H1 (cell line): ENCODE measurements around the gene OSBPL3. TPM values are rescaled to one million over a fixed set of nuclear protein-coding genes. Genes with fewer than 3 reads are reported as not detected.

Experiments
- CTCF ChIA-PET: fragments of 300-600 bp; sonication (Branson Sonifier 250); formaldehyde crosslinking; loops from one replicate; lab custom pipeline; 2021; ENCODE audit not compliant: partially characterized antibody; lab: Charles Lee
- POLR2A ChIA-PET: fragments of 300-600 bp; sonication (Branson Sonifier 250); formaldehyde crosslinking; loops from one replicate; lab custom pipeline; 2021; ENCODE audit warnings: inconsistent platforms; ENCODE audit not compliant: partially characterized antibody; lab: Charles Lee
- DNase-seq, 2 experiments: peaks; one replicate each; pipeline versions ENCODE4 v3.0.0 to v3.0.0-alpha.2; 2010 to 2022; ENCODE audit warnings: low spot score in 2 of 2, low read depth in 1 of 2, mixed read lengths in 1 of 2
- FAIRE-seq: peaks from 2 replicates; lab custom pipeline; 2011; peaks lifted over from hg19 to GRCh38; lab: Jason Lieb, UNC
- H2AFZ ChIP-seq: 2 replicates; pipeline ENCODE4 v1.8.1; 2012; ENCODE audit warnings: low read length, inconsistent platforms
- H2AK5ac ChIP-seq: 2 replicates; pipeline ENCODE4 v1.6.1; 2013; ENCODE audit warnings: low read depth, low read length
- H2BK120ac ChIP-seq: replicated peaks from 2 replicates; pipeline ENCODE3; 2013; ENCODE audit warnings: low read depth, low read length, inconsistent platforms
- H2BK12ac ChIP-seq: 2 replicates; pipeline ENCODE4 v1.6.1; 2013; ENCODE audit warnings: low read depth, low read length
- H2BK15ac ChIP-seq: 2 replicates; pipeline ENCODE4 v1.6.1; 2013; ENCODE audit warnings: low read length
- H2BK20ac ChIP-seq: 2 replicates; pipeline ENCODE4 v1.6.1; 2013; ENCODE audit warnings: low read length
- H2BK5ac ChIP-seq: 2 replicates; pipeline ENCODE4 v1.6.1; 2013; ENCODE audit warnings: low read depth, low read length
- H3K14ac ChIP-seq: 2 replicates; pipeline ENCODE4 v1.6.1; 2013; ENCODE audit warnings: inconsistent platforms; ENCODE audit not compliant: insufficient read length
- H3K18ac ChIP-seq: 2 replicates; pipeline ENCODE4 v1.6.1; 2013; ENCODE audit warnings: low read length; ENCODE audit errors: extremely low read depth
- H3K23ac ChIP-seq: 2 replicates; pipeline ENCODE4 v1.6.1; 2013; ENCODE audit warnings: inconsistent platforms; ENCODE audit not compliant: insufficient read length
- H3K23me2 ChIP-seq: 2 replicates; pipeline ENCODE4 v1.6.1; 2013; ENCODE audit warnings: low read depth, low read length
- H3K27ac ChIP-seq: 2 replicates; pipeline ENCODE4 v1.6.1; 2011; ENCODE audit warnings: low read depth, low read length, inconsistent platforms
- H3K27me3 ChIP-seq, 4 experiments: replicated peaks in 1 of 4; 1 replicate in 1 of 4; 2 replicates in 3 of 4; pipeline versions ENCODE4 v1.6.1 to v1.8.1; 2011 to 2013; ENCODE audit warnings: low read length in 3 of 4, mild to moderate bottlenecking in 3 of 4, inconsistent platforms in 2 of 4, mixed read lengths in 2 of 4, moderate library complexity in 1 of 4; ENCODE audit not compliant: control insufficient read depth in 3 of 4, insufficient read depth in 3 of 4; ENCODE audit errors: extremely low read depth in 1 of 4
- H3K36me3 ChIP-seq, 4 experiments: 2 replicates each; pipeline versions ENCODE4 v1.6.1 to v1.8.1; 2011 to 2013; ENCODE audit warnings: mild to moderate bottlenecking in 4 of 4, low read length in 3 of 4, moderate library complexity in 2 of 4, control low read depth in 1 of 4, inconsistent platforms in 1 of 4; ENCODE audit not compliant: insufficient read depth in 4 of 4, control insufficient read depth in 2 of 4
- H3K4ac ChIP-seq: replicated peaks from 2 replicates; pipeline ENCODE3; 2013; ENCODE audit warnings: low read length, low read depth, mixed read lengths, inconsistent platforms; ENCODE audit not compliant: insufficient read length
- H3K4me1 ChIP-seq, 4 experiments: replicated peaks in 1 of 4; 1 replicate in 1 of 4; 2 replicates in 3 of 4; pipeline versions ENCODE4 v1.6.1 to v1.8.1; 2011 to 2013; ENCODE audit warnings: low read length in 3 of 4, inconsistent platforms in 2 of 4, mixed read lengths in 1 of 4; ENCODE audit not compliant: insufficient read depth in 4 of 4, control insufficient read depth in 3 of 4
- H3K4me2 ChIP-seq, 2 experiments: 2 replicates each; pipeline versions ENCODE4 v1.6.1 to v1.8.1; 2011 to 2013; ENCODE audit warnings: low read depth in 2 of 2, low read length in 2 of 2, control low read depth in 1 of 2, inconsistent platforms in 1 of 2, mild to moderate bottlenecking in 1 of 2; ENCODE audit not compliant: insufficient read depth in 1 of 2
- H3K4me3 ChIP-seq, 4 experiments: fragments of 200-600, 300-600 bp in 1 of 4; sonication (generic), shearing (Covaris generic), sonication (Bioruptor Twin) in 1 of 4; 2 replicates each; pipeline versions ENCODE4 v1.5.1 to v1.8.1; 2011 to 2016; ENCODE audit warnings: low read length in 4 of 4, low read depth in 3 of 4, control low read depth in 2 of 4, inconsistent platforms in 2 of 4, mild to moderate bottlenecking in 2 of 4, mixed read lengths in 1 of 4, moderate library complexity in 1 of 4; ENCODE audit not compliant: insufficient read depth in 2 of 4; ENCODE audit errors: extremely low read depth in 1 of 4
- H3K56ac ChIP-seq: replicated peaks from 2 replicates; pipeline ENCODE3; 2013; ENCODE audit warnings: low read depth, mild to moderate bottlenecking, mixed read lengths, low read length, inconsistent platforms; ENCODE audit not compliant: insufficient read length
- H3K79me1 ChIP-seq: 2 replicates; pipeline ENCODE4 v1.6.1; 2013; ENCODE audit warnings: low read depth, low read length, control low read depth
- H3K79me2 ChIP-seq, 2 experiments: 2 replicates each; pipeline versions ENCODE4 v1.6.1 to v1.8.1; 2012 to 2013; ENCODE audit warnings: low read length in 2 of 2, mild to moderate bottlenecking in 2 of 2, inconsistent platforms in 1 of 2; ENCODE audit not compliant: insufficient read depth in 2 of 2, control insufficient read depth in 1 of 2
- H3K9ac ChIP-seq, 4 experiments: replicated peaks in 1 of 4; 1 replicate in 1 of 4; 2 replicates in 3 of 4; pipeline versions ENCODE4 v1.6.1 to v1.8.1; 2011 to 2013; ENCODE audit warnings: low read depth in 3 of 4, low read length in 3 of 4, control low read depth in 2 of 4, mild to moderate bottlenecking in 2 of 4, moderate library complexity in 2 of 4, inconsistent platforms in 1 of 4; ENCODE audit errors: extremely low read depth in 1 of 4
- H3K9me3 ChIP-seq, 2 experiments: 2 replicates each; pipeline versions ENCODE4 v1.6.1 to v1.8.1; 2012 to 2013; ENCODE audit warnings: mild to moderate bottlenecking in 2 of 2, moderate library complexity in 2 of 2, control low read depth in 1 of 2, inconsistent platforms in 1 of 2, low read depth in 1 of 2, low read length in 1 of 2, mixed read lengths in 1 of 2; ENCODE audit not compliant: insufficient read depth in 2 of 2
- H4K20me1 ChIP-seq, 2 experiments: replicated peaks in 1 of 2; 2 replicates each; pipeline versions ENCODE3 to v1.8.1; 2011 to 2013; ENCODE audit warnings: inconsistent platforms in 2 of 2, low read length in 2 of 2, mild to moderate bottlenecking in 1 of 2; ENCODE audit not compliant: insufficient read depth in 2 of 2, control insufficient read depth in 1 of 2
- H4K5ac ChIP-seq: 2 replicates; pipeline ENCODE4 v1.6.1; 2013; ENCODE audit warnings: low read length, low read depth, mixed read lengths, inconsistent platforms; ENCODE audit not compliant: insufficient read length
- H4K8ac ChIP-seq: 2 replicates; pipeline ENCODE4 v1.8.0; 2013; ENCODE audit warnings: mild to moderate bottlenecking, moderate library complexity, low read length, inconsistent platforms; ENCODE audit not compliant: insufficient read depth; ENCODE audit errors: extremely low read depth
- H4K91ac ChIP-seq: replicated peaks from 2 replicates; pipeline ENCODE3; 2013; ENCODE audit warnings: low read length, mixed read lengths, inconsistent platforms; ENCODE audit not compliant: insufficient read length
- RXRA ChIP-seq: IDR thresholded peaks from 2 replicates; pipeline ENCODE4 v1.6.1; 2011; ENCODE audit warnings: low read depth, mild to moderate bottlenecking, low read length, moderate library complexity; ENCODE audit not compliant: insufficient read depth
- SIX5 ChIP-seq: IDR thresholded peaks from 2 replicates; pipeline ENCODE4 v1.6.1; 2011; ENCODE audit warnings: mild to moderate bottlenecking, low read depth, low read length
- polyA plus RNA-seq, 7 experiments: library from polyadenylated mRNA; depleted of rRNA in 3 of 7; stranded (reverse) in 5 of 7; unstranded in 2 of 7; fragments of >200 nt in 5 of 7; fragments of 200-250 nt in 2 of 7; gene quantifications; 1 replicate in 5 of 7; 2 replicates in 1 of 7; 4 replicates in 1 of 7; pipeline versions ENCODE4 v1.2.1 to v1.2.3, GENCODE V29; 2011 to 2013; ENCODE audit warnings: missing spikeins in 2 of 7, mixed read lengths in 2 of 7
- total RNA-seq: library from RNA; stranded (reverse); fragmentation: NEBNext Ultra II Directional; extraction: Animal tissue kit (Norgen Biotek cat#: 25700); gene quantifications from 2 replicates; pipeline ENCODE4 v1.2.1, GENCODE V29; 2021

Gene OSBPL3
- total and polyA plus RNA-seq, 2 of the 8 experiments (the other 6 are each of a cell fraction or from before 2014, with no cell fraction given), result 2.8 to 13.9 TPM

- H3K18ac ChIP-seq, result no peak overlapping the region
- H4K5ac ChIP-seq, result no peak overlapping the region
- no peak overlapping the region for H2BK15ac ChIP-seq
- FAIRE-seq (no peak), DNase-seq (no peak)
- no peaks in the 10 kb centered on the region for H3K23me2 ChIP-seq
- no peak overlapping the region for H3K9ac ChIP-seq
- H3K14ac ChIP-seq, result no peak overlapping the region
- H3K79me1 ChIP-seq, result no peaks in the 10 kb centered on the region
- CTCF ChIA-PET, result interaction anchor here (0.7 to 2.2 kb wide), 4 partner anchors 76 to 205 kb away, joined by 3 to 6 read pairs (median 3); no protein-coding TSS in a partner anchor
- H3K4me1 ChIP-seq, result peaks cover 0 to 7% (median 2%) of the 10 kb centered on the region in 4 experiments; a peak in 2 of 7 replicates
- H4K91ac ChIP-seq, result no peak overlapping the region
- no peak overlapping the region for H2BK5ac ChIP-seq
- no peak overlapping the region for H3K4ac ChIP-seq
- no peaks in the 10 kb centered on the region for H3K9me3 ChIP-seq
- POLR2A ChIA-PET, result no interaction called here
- no peak overlapping the region for H3K4me3 ChIP-seq
- H2BK120ac ChIP-seq, result no peak overlapping the region
- no peak overlapping the region for H2AFZ ChIP-seq
- no peak overlapping the region for H3K23ac ChIP-seq
- no peak overlapping the region for H3K4me2 ChIP-seq
- TF ChIP-seq RXRA, result no peak
- TF ChIP-seq SIX5, result no peak
- no peak overlapping the region for H2AK5ac ChIP-seq
- no peaks in the 10 kb centered on the region for H3K36me3 ChIP-seq
- H3K56ac ChIP-seq, result no peak overlapping the region
- no peaks in the 10 kb centered on the region for H3K79me2 ChIP-seq
- no peak overlapping the region for H2BK20ac ChIP-seq
- H3K27ac ChIP-seq, result no peak overlapping the region
- H4K8ac ChIP-seq, result no peak overlapping the region
- no peak overlapping the region for H2BK12ac ChIP-seq
- no peaks in the 10 kb centered on the region for H3K27me3 ChIP-seq
- no peaks in the 10 kb centered on the region for H4K20me1 ChIP-seq
Observed at GRCh38 chr7:24888653-24889052, 91.3 kb downstream of the OSBPL3 start.
